ENCODE data around the gene SMC4. TPM values are rescaled to one million over a fixed set of nuclear protein-coding genes. Genes with fewer than 3 reads are reported as not detected.

The SMC4 gene
- total RNA-seq, 1 experiment from 2014 or later = 144 TPM

GRCh38 chr3:160369784-160370183 lies 29.7 kb upstream of the SMC4 start (continued):
- no peak for TF ChIP-seq E2F1 (CRISPR knock-in tag; IDR thresholded peaks at IDR 0.05)
- no peak for TF ChIP-seq ZNF423 (CRISPR knock-in tag; IDR thresholded peaks at IDR 0.05)
- TF ChIP-seq TEAD1 (CRISPR knock-in tag; IDR thresholded peaks at IDR 0.05) = no peak
- no peak for TF ChIP-seq ZNF416 (CRISPR knock-in tag; IDR thresholded peaks at IDR 0.05)
- TF ChIP-seq STAT6 (CRISPR knock-in tag; conservative IDR thresholded peaks at IDR 0.05; ENCODE audit: low read depth) = no peak
- TF ChIP-seq CREM (CRISPR knock-in tag; IDR thresholded peaks at IDR 0.05) = no peak
- TF ChIP-seq SMAD4 (CRISPR knock-in tag; IDR thresholded peaks at IDR 0.05) = no peak
- TF ChIP-seq TEAD4 (CRISPR knock-in tag; IDR thresholded peaks at IDR 0.05) = no peak
- TF ChIP-seq E2F5 (CRISPR knock-in tag; IDR thresholded peaks at IDR 0.05) = no peak
- no peak for TF ChIP-seq MXD4 (CRISPR knock-in tag; IDR thresholded peaks at IDR 0.05; ENCODE audit: borderline replicate concordance)
- TF ChIP-seq NFATC4 (CRISPR knock-in tag; IDR thresholded peaks at IDR 0.05) = no peak
- TF ChIP-seq ERG (CRISPR knock-in tag; IDR thresholded peaks at IDR 0.05) = no peak

- POLR2A ChIA-PET = no interaction called here
- Mint-ChIP-seq H3K27ac (no peak overlapping the region), H3K27me3 (ENCODE audit: low read depth) (no peaks in the 10 kb centered on the region), H3K9me3 (peaks cover 9% of the 10 kb centered on the region), H3K4me1 (no peaks in the 10 kb centered on the region), H3K4me3 (no peak overlapping the region), H3K36me3 (peaks cover 18% of the 10 kb centered on the region)
- DNase-seq (ENCODE audit: low spot score) = no peak
- ATAC-seq = no peak
- CTCF ChIA-PET = no interaction called here
- TF ChIP-seq GTF2I (CRISPR knock-in tag; conservative IDR thresholded peaks at IDR 0.05) (no peak), CREB1 (CRISPR knock-in tag; IDR thresholded peaks at IDR 0.05) (no peak), RORB (CRISPR knock-in tag; IDR thresholded peaks at IDR 0.05) (no peak), MLX (CRISPR knock-in tag; IDR thresholded peaks at IDR 0.05) (no peak), FOXP4 (CRISPR knock-in tag; IDR thresholded peaks at IDR 0.05) (no peak), ERG (CRISPR knock-in tag; IDR thresholded peaks at IDR 0.05) (no peak), KAT7 (CRISPR knock-in tag; IDR thresholded peaks at IDR 0.05; ENCODE audit: borderline replicate concordance) (no peak), NR1H2 (CRISPR knock-in tag; IDR thresholded peaks at IDR 0.05) (no peak), MAX (CRISPR knock-in tag; IDR thresholded peaks at IDR 0.05) (no peak), SMAD3 (CRISPR knock-in tag; IDR thresholded peaks at IDR 0.05; ENCODE audit: borderline replicate concordance) (no peak), PRRX2 (CRISPR knock-in tag; IDR thresholded peaks at IDR 0.05) (no peak), ATF6 (CRISPR knock-in tag; IDR thresholded peaks at IDR 0.05) (no peak)
Measured at GRCh38 chr3:160370987-160371857, 28.2 kb upstream of the SMC4 start.
